ENCODE measurements around the gene AP1S3.

DNA sequence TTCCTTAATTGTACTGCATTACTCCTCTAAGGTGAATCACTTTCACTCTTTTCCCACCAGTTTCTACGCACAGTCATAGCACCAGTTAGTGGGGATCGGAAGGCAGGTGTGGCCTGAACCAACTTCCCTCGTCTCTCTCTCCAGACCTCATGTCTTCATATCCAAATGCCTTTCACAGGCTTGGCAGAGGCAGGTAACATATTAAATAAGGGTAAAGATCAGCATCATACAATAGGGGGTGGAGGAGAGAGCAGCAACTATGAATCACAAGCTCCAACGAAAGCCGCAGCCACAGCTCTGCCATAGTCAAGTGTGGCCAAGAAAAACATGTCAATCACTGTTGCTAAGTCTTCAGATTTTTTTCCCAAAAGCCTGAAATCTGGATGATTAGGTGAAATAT lies 40.3 kb downstream of the AP1S3 start:
- TF ChIP-seq, protein P1, sequence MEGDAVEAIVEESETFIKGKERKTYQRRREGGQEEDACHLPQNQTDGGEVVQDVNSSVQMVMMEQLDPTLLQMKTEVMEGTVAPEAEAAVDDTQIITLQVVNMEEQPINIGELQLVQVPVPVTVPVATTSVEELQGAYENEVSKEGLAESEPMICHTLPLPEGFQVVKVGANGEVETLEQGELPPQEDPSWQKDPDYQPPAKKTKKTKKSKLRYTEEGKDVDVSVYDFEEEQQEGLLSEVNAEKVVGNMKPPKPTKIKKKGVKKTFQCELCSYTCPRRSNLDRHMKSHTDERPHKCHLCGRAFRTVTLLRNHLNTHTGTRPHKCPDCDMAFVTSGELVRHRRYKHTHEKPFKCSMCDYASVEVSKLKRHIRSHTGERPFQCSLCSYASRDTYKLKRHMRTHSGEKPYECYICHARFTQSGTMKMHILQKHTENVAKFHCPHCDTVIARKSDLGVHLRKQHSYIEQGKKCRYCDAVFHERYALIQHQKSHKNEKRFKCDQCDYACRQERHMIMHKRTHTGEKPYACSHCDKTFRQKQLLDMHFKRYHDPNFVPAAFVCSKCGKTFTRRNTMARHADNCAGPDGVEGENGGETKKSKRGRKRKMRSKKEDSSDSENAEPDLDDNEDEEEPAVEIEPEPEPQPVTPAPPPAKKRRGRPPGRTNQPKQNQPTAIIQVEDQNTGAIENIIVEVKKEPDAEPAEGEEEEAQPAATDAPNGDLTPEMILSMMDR (IDR thresholded peaks at IDR 0.05) = no peak
- TF ChIP-seq POLR2A (IDR thresholded peaks at IDR 0.05) = no peak
